Breast epithelium (tissue), 4 donors: ENCODE data around the gene TMEFF2. TPM values are rescaled to one million over a fixed set of nuclear protein-coding genes. Genes with fewer than 3 reads are reported as not detected.

Experiments used
- DNase-seq, 2 donors: peaks; one replicate each; pipeline ENCODE4 v3.0.0-alpha.2; 2019; ENCODE audit warnings: low spot score in 2 of 2
- H3K27ac ChIP-seq, 2 donors: fragments of 200-600 bp; sonication (generic) in 1 of 2; one replicate each; pipeline ENCODE4 v1.5.1; 2016 to 2019; ENCODE audit warnings: mild to moderate bottlenecking in 1 of 2
- H3K27me3 ChIP-seq, 2 donors: fragments of 200-600 bp; sonication (generic) in 1 of 2; one replicate each; pipeline versions ENCODE4 v1.5.1 to v1.6.0; 2017 to 2019; ENCODE audit warnings: control low read depth in 1 of 2, mild to moderate bottlenecking in 1 of 2
- H3K36me3 ChIP-seq: fragments of 200-600 bp; one replicate; pipeline ENCODE4 v1.5.1; 2019
- H3K4me1 ChIP-seq, 2 donors: fragments of 200-600 bp; sonication (generic); one replicate each; pipeline ENCODE4 v1.5.1; 2016 to 2019; ENCODE audit warnings: control low read depth in 1 of 2
- H3K4me3 ChIP-seq, 3 donors: fragments of 200-600 bp; sonication (generic); 1 replicate in 2 of 3; 2 replicates in 1 of 3; pipeline ENCODE4 v1.5.1; 2016 to 2019; ENCODE audit warnings: mild to moderate bottlenecking in 3 of 3, moderate library complexity in 2 of 3
- H3K9me3 ChIP-seq, 2 donors: fragments of 200-600 bp; sonication (generic) in 1 of 2; one replicate each; pipeline ENCODE4 v1.5.1; 2016 to 2019; ENCODE audit warnings: control low read depth in 1 of 2
- POLR2A ChIP-seq: fragments of 450-650 bp; IDR thresholded peaks from one replicate; pipeline ENCODE4 v1.6.1; 2016; ENCODE audit warnings: antibody characterized with exemption, mild to moderate bottlenecking, moderate library complexity
- POLR2AphosphoS5 ChIP-seq, 3 donors: sonication (generic); formaldehyde crosslinking; IDR thresholded peaks; one replicate each; pipeline ENCODE4 v1.6.1; 2017; ENCODE audit warnings: antibody characterized with exemption in 3 of 3
- intact Hi-C: fragments of 100-400 bp; cut with DNase I; formaldehyde crosslinking; loops from one replicate; pipeline ENCODE4 v1.15.1; 2023; ENCODE audit warnings: low total_unique reads
- total RNA-seq, 3 donors: library from RNA; depleted of rRNA; stranded (reverse); fragments of >200 nt; gene quantifications; one replicate each; pipeline ENCODE4 v1.1.0, GENCODE V29; 2016
- TF ChIP-seq, protein P1 (sequence below), 3 donors: fragments of 450-650 bp; IDR thresholded peaks; one replicate each; pipeline ENCODE4 v1.5.1; 2016 to 2017; ENCODE audit warnings: antibody characterized with exemption in 3 of 3, mild to moderate bottlenecking in 3 of 3, moderate library complexity in 3 of 3

The TMEFF2 gene
- total RNA-seq, 3 donors from 2014 or later, result 0.32 TPM; not detected in 2

DNA sequence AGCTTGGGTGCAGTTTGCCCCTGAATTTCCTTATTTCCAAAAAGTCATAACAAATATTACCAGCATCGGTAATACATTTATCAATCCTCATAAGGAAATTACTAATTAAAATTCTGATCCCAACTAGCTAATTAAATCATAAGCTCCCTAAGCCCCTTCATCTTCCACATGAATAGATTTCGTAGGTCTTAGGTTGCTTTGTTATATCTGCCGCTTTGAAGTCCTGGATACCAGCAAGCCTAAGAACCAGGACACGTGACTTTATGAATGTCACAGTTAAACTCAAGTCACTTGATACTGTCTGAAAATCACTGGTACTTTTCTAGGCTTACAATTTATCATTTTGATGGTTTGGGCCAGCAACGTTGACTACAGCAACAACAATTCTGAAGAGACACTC, 213.0 kb downstream of the TMEFF2 start:
- Histone ChIP-seq H3K36me3 (no peaks in the 10 kb centered on the region), H3K4me1 (no peaks in the 10 kb centered on the region), H3K9me3 (no peaks in the 10 kb centered on the region), H3K4me3 (no peak overlapping the region), H3K27me3 (no peaks in the 10 kb centered on the region), H3K27ac (no peak overlapping the region)
- intact Hi-C loops, result no loop called here
- DNase-seq, result no peak
- TF ChIP-seq POLR2A, result no peak
- TF ChIP-seq, protein P1, sequence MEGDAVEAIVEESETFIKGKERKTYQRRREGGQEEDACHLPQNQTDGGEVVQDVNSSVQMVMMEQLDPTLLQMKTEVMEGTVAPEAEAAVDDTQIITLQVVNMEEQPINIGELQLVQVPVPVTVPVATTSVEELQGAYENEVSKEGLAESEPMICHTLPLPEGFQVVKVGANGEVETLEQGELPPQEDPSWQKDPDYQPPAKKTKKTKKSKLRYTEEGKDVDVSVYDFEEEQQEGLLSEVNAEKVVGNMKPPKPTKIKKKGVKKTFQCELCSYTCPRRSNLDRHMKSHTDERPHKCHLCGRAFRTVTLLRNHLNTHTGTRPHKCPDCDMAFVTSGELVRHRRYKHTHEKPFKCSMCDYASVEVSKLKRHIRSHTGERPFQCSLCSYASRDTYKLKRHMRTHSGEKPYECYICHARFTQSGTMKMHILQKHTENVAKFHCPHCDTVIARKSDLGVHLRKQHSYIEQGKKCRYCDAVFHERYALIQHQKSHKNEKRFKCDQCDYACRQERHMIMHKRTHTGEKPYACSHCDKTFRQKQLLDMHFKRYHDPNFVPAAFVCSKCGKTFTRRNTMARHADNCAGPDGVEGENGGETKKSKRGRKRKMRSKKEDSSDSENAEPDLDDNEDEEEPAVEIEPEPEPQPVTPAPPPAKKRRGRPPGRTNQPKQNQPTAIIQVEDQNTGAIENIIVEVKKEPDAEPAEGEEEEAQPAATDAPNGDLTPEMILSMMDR (IDR thresholded peaks at IDR 0.05), result no peak
- TF ChIP-seq POLR2AphosphoS5 (IDR thresholded peaks at IDR 0.05), result no peak

DNA sequence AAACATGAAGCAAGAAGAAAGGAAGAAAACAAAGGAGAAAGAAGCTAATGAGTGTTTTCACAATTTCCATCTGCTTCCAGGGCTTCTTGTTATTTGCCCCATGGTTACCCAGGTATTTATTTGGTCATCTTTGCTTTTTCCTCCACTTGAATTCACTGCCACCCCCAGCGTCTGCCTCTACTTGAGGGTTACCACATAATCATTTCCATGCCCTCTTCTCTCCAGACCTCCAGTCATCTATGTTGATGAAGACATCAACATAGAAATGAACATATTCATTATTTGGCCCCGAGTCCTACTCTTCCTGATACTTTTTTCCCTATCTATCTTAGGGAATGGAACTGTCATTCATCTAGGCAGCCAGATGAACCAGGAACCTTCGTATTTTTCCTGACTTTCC, 214.2 kb downstream of the TMEFF2 start:
- DNase-seq, result no peak
- intact Hi-C loops, result no loop called here
- Histone ChIP-seq H3K4me3 (no peak overlapping the region), H3K9me3 (no peaks in the 10 kb centered on the region), H3K27ac (no peak overlapping the region), H3K27me3 (no peaks in the 10 kb centered on the region), H3K4me1 (no peaks in the 10 kb centered on the region), H3K36me3 (no peaks in the 10 kb centered on the region)
- TF ChIP-seq POLR2AphosphoS5 (IDR thresholded peaks at IDR 0.05) (no peak), POLR2A (no peak)
- TF ChIP-seq, protein P1 (IDR thresholded peaks at IDR 0.05), result no peak

DNA sequence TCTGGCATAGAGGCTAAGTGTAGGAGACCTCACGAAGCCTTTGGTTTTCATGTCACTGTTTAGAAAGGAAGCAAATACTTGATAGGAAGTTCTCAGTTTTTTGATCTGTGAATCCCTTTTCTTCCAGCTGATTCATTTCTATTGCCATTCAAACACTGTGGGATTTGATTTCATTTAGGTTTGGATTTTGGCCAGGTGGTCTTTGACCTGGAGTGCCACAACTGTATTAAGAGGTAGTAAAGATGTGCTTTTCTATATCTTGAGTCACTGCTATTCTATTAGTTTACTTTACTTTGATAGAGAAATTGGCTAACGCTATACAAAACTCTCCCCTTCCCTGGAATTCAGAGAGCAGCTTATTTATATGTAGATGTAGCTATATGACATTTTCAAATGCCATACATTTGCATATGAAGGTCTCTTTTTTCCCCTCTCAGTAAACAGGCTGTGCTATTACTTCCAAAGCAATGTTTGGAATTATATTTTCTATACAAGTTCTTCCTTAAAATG, 215.5 kb downstream of the TMEFF2 start:
- no peak for DNase-seq
- Histone ChIP-seq H3K27me3 (no peaks in the 10 kb centered on the region), H3K4me3 (no peak overlapping the region), H3K4me1 (no peaks in the 10 kb centered on the region), H3K36me3 (no peaks in the 10 kb centered on the region), H3K27ac (no peak overlapping the region), H3K9me3 (no peaks in the 10 kb centered on the region)
- TF ChIP-seq POLR2A, result no peak
- TF ChIP-seq, protein P1 (IDR thresholded peaks at IDR 0.05), result no peak
- no peak for TF ChIP-seq POLR2AphosphoS5 (IDR thresholded peaks at IDR 0.05)
- intact Hi-C loops, result no loop called here

DNA sequence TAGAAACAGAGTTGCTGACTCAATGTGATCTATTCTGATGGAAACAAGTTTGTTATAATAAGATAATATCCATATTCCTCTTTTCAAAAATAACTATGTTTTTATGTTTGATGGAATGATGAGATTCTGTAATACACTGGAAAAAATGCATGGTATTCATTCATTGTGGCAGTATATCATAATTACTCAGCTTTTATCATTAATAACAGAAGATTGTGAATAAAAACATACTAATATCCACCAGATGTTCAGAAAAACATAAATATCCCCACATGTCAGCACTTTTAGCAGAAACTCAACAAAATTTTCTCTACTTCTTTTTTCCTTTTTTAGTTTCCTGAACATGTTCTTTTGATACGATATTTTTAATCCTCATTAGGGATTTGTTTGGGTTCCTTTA, 217.0 kb downstream of the TMEFF2 start:
- Histone ChIP-seq H3K27ac (no peak overlapping the region), H3K27me3 (no peaks in the 10 kb centered on the region), H3K4me3 (no peak overlapping the region), H3K4me1 (no peaks in the 10 kb centered on the region), H3K36me3 (no peaks in the 10 kb centered on the region), H3K9me3 (no peaks in the 10 kb centered on the region)
- no peak for TF ChIP-seq POLR2AphosphoS5 (IDR thresholded peaks at IDR 0.05)
- TF ChIP-seq, protein P1 (IDR thresholded peaks at IDR 0.05), result no peak
- TF ChIP-seq POLR2A, result no peak
- intact Hi-C loops, result no loop called here
- no peak for DNase-seq

DNA sequence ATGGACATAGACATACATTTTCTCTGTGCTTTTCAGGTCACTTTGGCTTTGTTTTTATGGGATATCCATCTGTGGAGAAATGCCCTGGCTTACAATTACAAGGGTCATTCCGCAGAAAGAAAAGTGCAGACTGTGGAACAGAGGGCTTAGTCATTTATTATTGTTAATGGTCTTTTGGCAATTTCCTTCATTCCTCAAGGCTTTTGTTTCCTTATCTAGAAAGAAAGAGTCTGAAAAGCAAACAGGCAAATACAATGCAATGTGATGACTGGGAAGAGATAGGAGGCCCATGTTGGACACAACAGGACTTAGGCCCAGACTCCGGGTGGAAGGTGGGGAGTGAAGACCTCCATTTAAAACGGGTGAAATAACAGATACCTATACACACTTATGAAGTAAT, 218.3 kb downstream of the TMEFF2 start:
- Histone ChIP-seq H3K27me3 (no peaks in the 10 kb centered on the region), H3K36me3 (no peaks in the 10 kb centered on the region), H3K4me1 (no peaks in the 10 kb centered on the region), H3K4me3 (no peak overlapping the region), H3K27ac (no peak overlapping the region), H3K9me3 (no peaks in the 10 kb centered on the region)
- no peak for DNase-seq
- TF ChIP-seq POLR2AphosphoS5 (IDR thresholded peaks at IDR 0.05), result no peak
- no peak for TF ChIP-seq POLR2A
- TF ChIP-seq, protein P1 (IDR thresholded peaks at IDR 0.05), result no peak
- intact Hi-C loops, result no loop called here
